Fibroblast of mammary gland (primary cell): ENCODE data around the gene HSBP1L1.

Experiments used
- DNase-seq: peaks from one replicate; pipeline ENCODE4 v3.0.0-alpha.2; 2010; ENCODE audit warnings: low read depth
- H3K4me3 ChIP-seq: 2 replicates; pipeline ENCODE4 v1.5.1; 2011; ENCODE audit warnings: low read depth, mild to moderate bottlenecking, low read length, moderate library complexity; ENCODE audit not compliant: control insufficient read depth
- CTCF ChIP-seq: conservative IDR thresholded peaks from 2 replicates; pipeline ENCODE4 v1.5.1; 2011; ENCODE audit warnings: low read depth, low read length, inconsistent platforms; ENCODE audit not compliant: control insufficient read depth, insufficient read depth

HSBP1L1 gene

GRCh38 chr18:79950515-79951341, 13.7 kb upstream of the HSBP1L1 start:
- peak; percentile 12 for DNase-seq
- H3K4me3 ChIP-seq = peak overlapping the region; percentile 62
- TF ChIP-seq CTCF = no peak

- H3K4me3 ChIP-seq = peak within 1 kb of the TSS; percentile 62
- no peak for TF ChIP-seq CTCF
- DNase-seq = peak; percentile 79
Observed at GRCh38 chr18:79951545-79952455, 12.6 kb upstream of the HSBP1L1 start, which contains the start of gene SLC66A2. Gene SLC66A2, minus strand, starts transcription at chr18:79951653. Its CDS starts 727 bp downstream, at chr18:79950926.

- peak overlapping the region; percentile 56 for H3K4me3 ChIP-seq
- no peak for TF ChIP-seq CTCF
- no peak for DNase-seq
Observed at GRCh38 chr18:79952456-79952995, 11.9 kb upstream of the HSBP1L1 start.

GRCh38 chr18:79952996-79953559, 11.4 kb upstream of the HSBP1L1 start:
- no peak for TF ChIP-seq CTCF
- no peak for DNase-seq
- no peak overlapping the region for H3K4me3 ChIP-seq

GRCh38 chr18:79953971-79954651, 10.3 kb upstream of the HSBP1L1 start:
- TF ChIP-seq CTCF = no peak
- DNase-seq = no peak
- H3K4me3 ChIP-seq = no peak overlapping the region

GRCh38 chr18:79954791-79955190, 9.7 kb upstream of the HSBP1L1 start:
- no peak overlapping the region for H3K4me3 ChIP-seq
- no peak for DNase-seq
- no peak for TF ChIP-seq CTCF
